Neuron (in vitro differentiated cells): ENCODE measurements around the gene PTPN18.

Experiments
- H2AFZ ChIP-seq: one replicate; pipeline ENCODE4 v1.6.1; 2013; ENCODE audit warnings: low read depth, mild to moderate bottlenecking, inconsistent platforms, low read length, moderate library complexity
- H3K27me3 ChIP-seq: one replicate; pipeline ENCODE4 v1.6.1; 2013; ENCODE audit warnings: low read length; ENCODE audit not compliant: insufficient read depth
- H3K36me3 ChIP-seq: one replicate; pipeline ENCODE4 v1.6.1; 2013; ENCODE audit warnings: low read length; ENCODE audit not compliant: insufficient read depth
- H3K4me1 ChIP-seq: one replicate; pipeline ENCODE4 v1.6.1; 2013; ENCODE audit warnings: low read length; ENCODE audit not compliant: insufficient read depth
- H3K4me3 ChIP-seq: 2 replicates; pipeline ENCODE4 v1.5.1; 2013; ENCODE audit warnings: mild to moderate bottlenecking, low read length, moderate library complexity
- H3K9me3 ChIP-seq: one replicate; pipeline ENCODE4 v1.6.1; 2013; ENCODE audit warnings: low read length

PTPN18 gene

GRCh38 chr2:130372833-130373807, 17.3 kb downstream of the PTPN18 start:
- peaks cover 5% of the 10 kb centered on the region for H3K4me1 ChIP-seq
- peaks cover 5% of the 10 kb centered on the region for H3K9me3 ChIP-seq
- no peaks in the 10 kb centered on the region for H3K27me3 ChIP-seq
- H3K4me3 ChIP-seq, result peak overlapping the region; percentile 55
- peaks cover 2% of the 10 kb centered on the region for H3K36me3 ChIP-seq
- peak overlapping the region; percentile 89 for H2AFZ ChIP-seq

GRCh38 chr2:130373808-130374365, 18.0 kb downstream of the PTPN18 start:
- no peak overlapping the region for H2AFZ ChIP-seq
- H3K36me3 ChIP-seq, result peaks cover 2% of the 10 kb centered on the region

GRCh38 chr2:130374587-130375290, 18.9 kb downstream of the PTPN18 start:
- Histone ChIP-seq H3K4me1 (peaks cover 5% of the 10 kb centered on the region), H3K27me3 (no peaks in the 10 kb centered on the region), H3K36me3 (peaks cover 2% of the 10 kb centered on the region), H3K4me3 (no peak overlapping the region), H2AFZ (no peak overlapping the region), H3K9me3 (peaks cover 5% of the 10 kb centered on the region)

More at GRCh38 chr2:130373808-130374365, 18.0 kb downstream of the PTPN18 start:
- Histone ChIP-seq H3K4me1 (peaks cover 5% of the 10 kb centered on the region), H3K4me3 (no peak overlapping the region), H3K27me3 (no peaks in the 10 kb centered on the region), H3K9me3 (peaks cover 5% of the 10 kb centered on the region)

- Histone ChIP-seq H3K9me3 (peaks cover 2% of the 10 kb centered on the region), H3K27me3 (no peaks in the 10 kb centered on the region), H3K36me3 (no peaks in the 10 kb centered on the region), H3K4me3 (no peak overlapping the region), H2AFZ (no peak overlapping the region), H3K4me1 (peaks cover 5% of the 10 kb centered on the region)
These were observed 19.7 kb downstream of the PTPN18 start for GRCh38 chr2:130375291-130376266.

- Histone ChIP-seq H3K4me3 (no peak overlapping the region), H3K4me1 (peaks cover 5% of the 10 kb centered on the region), H3K36me3 (no peaks in the 10 kb centered on the region), H2AFZ (no peak overlapping the region), H3K27me3 (no peaks in the 10 kb centered on the region), H3K9me3 (no peaks in the 10 kb centered on the region)
These were observed 20.8 kb downstream of the PTPN18 start for GRCh38 chr2:130376433-130377293.

- no peaks in the 10 kb centered on the region for H3K36me3 ChIP-seq
- no peaks in the 10 kb centered on the region for H3K9me3 ChIP-seq
- H3K4me3 ChIP-seq, result no peak overlapping the region
- H2AFZ ChIP-seq, result no peak overlapping the region
- H3K4me1 ChIP-seq, result peaks cover 5% of the 10 kb centered on the region
- no peaks in the 10 kb centered on the region for H3K27me3 ChIP-seq
These were observed 21.6 kb downstream of the PTPN18 start for GRCh38 chr2:130377491-130377890.

GRCh38 chr2:130378206-130378897, 22.5 kb downstream of the PTPN18 start:
- H3K4me1 ChIP-seq, result no peaks in the 10 kb centered on the region

GRCh38 chr2:130378898-130379214, 23.0 kb downstream of the PTPN18 start:
- H3K4me1 ChIP-seq, result no peaks in the 10 kb centered on the region
- no peak overlapping the region for H2AFZ ChIP-seq
- no peaks in the 10 kb centered on the region for H3K9me3 ChIP-seq
- H3K27me3 ChIP-seq, result no peaks in the 10 kb centered on the region
- H3K4me3 ChIP-seq, result no peak overlapping the region
- H3K36me3 ChIP-seq, result no peaks in the 10 kb centered on the region

More at GRCh38 chr2:130378206-130378897, 22.5 kb downstream of the PTPN18 start:
- no peaks in the 10 kb centered on the region for H3K36me3 ChIP-seq
- H2AFZ ChIP-seq, result no peak overlapping the region
- no peaks in the 10 kb centered on the region for H3K27me3 ChIP-seq
- no peaks in the 10 kb centered on the region for H3K9me3 ChIP-seq
- H3K4me3 ChIP-seq, result no peak overlapping the region

GRCh38 chr2:130380096-130380934, 24.5 kb downstream of the PTPN18 start:
- Histone ChIP-seq H3K9me3 (no peaks in the 10 kb centered on the region), H3K36me3 (no peaks in the 10 kb centered on the region), H3K4me1 (no peaks in the 10 kb centered on the region), H2AFZ (no peak overlapping the region), H3K27me3 (no peaks in the 10 kb centered on the region), H3K4me3 (no peak overlapping the region)

GRCh38 chr2:130381145-130381544, 25.3 kb downstream of the PTPN18 start:
- Histone ChIP-seq H3K4me1 (no peaks in the 10 kb centered on the region), H3K36me3 (no peaks in the 10 kb centered on the region), H3K9me3 (no peaks in the 10 kb centered on the region), H3K27me3 (no peaks in the 10 kb centered on the region), H3K4me3 (no peak overlapping the region), H2AFZ (no peak overlapping the region)

GRCh38 chr2:130381619-130382018, 25.8 kb downstream of the PTPN18 start:
- Histone ChIP-seq H3K4me1 (peaks cover 2% of the 10 kb centered on the region), H3K27me3 (no peaks in the 10 kb centered on the region), H3K9me3 (no peaks in the 10 kb centered on the region), H2AFZ (no peak overlapping the region), H3K4me3 (no peak overlapping the region), H3K36me3 (no peaks in the 10 kb centered on the region)
